Mucosa of descending colon (tissue), 3 donors: Measurements from ENCODE around the gene NPHP3. TPM values are rescaled to one million over a fixed set of nuclear protein-coding genes. Genes with fewer than 3 reads are reported as not detected.
A peak's percentile ranks its signal among the peaks of the same experiment; 100 is the strongest.
"Not testable (repeated sequence)": the region's sequence is repeated elsewhere in the genome, so short reads cannot be mapped to it uniquely, and the experiment has no call there.

Experiments
- ATAC-seq: fragments of 200-7000 bp; cut with Tn5 transposase; one replicate; pipeline ENCODE4 v1.9.1; 2020; ENCODE audit warnings: mild to moderate bottlenecking, moderate library complexity
- DNase-seq, 3 donors: peaks; one replicate each; pipeline ENCODE4 v3.0.0-alpha.2; 2020
- H3K36me3 ChIP-seq: fragments of 200-600 bp; one replicate; pipeline ENCODE4 v1.8.0; 2021; ENCODE audit warnings: low read depth, mild to moderate bottlenecking
- H3K4me1 ChIP-seq: fragments of 200-600 bp; one replicate; pipeline ENCODE4 v1.8.0; 2021; ENCODE audit warnings: low read depth, mild to moderate bottlenecking
- H3K4me3 ChIP-seq: fragments of 200-600 bp; one replicate; pipeline ENCODE4 v1.8.0; 2021; ENCODE audit warnings: mild to moderate bottlenecking
- H3K9me3 ChIP-seq: fragments of 200-600 bp; one replicate; pipeline ENCODE4 v1.8.0; 2021; ENCODE audit warnings: mild to moderate bottlenecking
- CTCF ChIP-seq: fragments of 200-600 bp; IDR thresholded peaks from one replicate; pipeline ENCODE4 v1.8.0; 2022; ENCODE audit warnings: antibody characterized with exemption, mild to moderate bottlenecking
- intact Hi-C, 2 donors: fragments of 100-400 bp; cut with DNase I in 1 of 2; cut with micrococcal nuclease in 1 of 2; formaldehyde crosslinking; loops; one replicate each; pipeline versions ENCODE4 v1.11.0 to v1.11.1; 2022; cut with DNase I, micrococcal nuclease
- total RNA-seq, 3 donors: library from RNA; stranded (reverse); fragmentation: NEBNext Ultra II Directional in 2 of 3; extraction: Animal tissue kit (Norgen Biotek cat#: 25700) in 2 of 3; gene quantifications; one replicate each; pipeline versions ENCODE4 v1.2.1 to v1.2.4, GENCODE V29; 2021 to 2023
- donor health status: DM: no; HTN: no; CAD: no; lungs with moderate emphysema.
- donor health status: DM: no; HTN: no; CAD: no.
- donor health status: DM: no; HTN: yes; CAD: no.

Gene NPHP3
- total RNA-seq, 3 donors from 2014 or later, result 18.0 to 32.7 (median 21.5) TPM

DNA sequence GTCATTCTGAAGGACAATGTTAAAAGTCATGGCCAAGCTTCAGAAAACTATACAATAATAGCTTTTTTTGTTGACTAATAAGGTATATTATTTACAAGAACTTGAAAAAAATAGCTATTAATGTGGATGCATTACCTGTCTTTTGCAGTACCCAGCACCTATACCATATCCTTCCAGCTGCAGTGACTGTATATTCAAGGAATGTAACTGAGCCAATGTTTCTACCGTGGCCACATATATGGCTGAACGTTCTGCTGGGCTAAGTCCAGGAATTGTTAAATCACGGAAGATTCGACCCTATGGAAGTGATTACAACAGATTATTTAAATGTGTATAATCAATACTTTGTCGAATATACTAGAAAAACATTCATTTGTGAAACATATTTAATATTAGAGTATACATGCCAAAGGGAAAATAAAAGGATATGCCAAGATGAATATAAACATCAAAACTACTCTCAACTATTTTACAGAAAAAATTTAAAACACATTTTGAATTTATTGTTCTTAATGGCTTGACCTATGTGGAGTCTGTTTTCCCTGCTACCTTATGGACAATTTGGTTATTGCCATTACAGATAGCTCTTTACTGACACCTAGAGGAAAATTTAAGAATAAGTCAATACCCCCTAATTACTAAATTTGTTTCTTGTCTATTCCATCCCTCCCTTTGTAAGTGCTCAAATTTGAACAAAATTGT, 80.2 kb downstream of the NPHP3 start:
- peak; percentile 46 for ATAC-seq
- no peak for DNase-seq
- peak; percentile 48 for TF ChIP-seq CTCF
- intact Hi-C loops, result loop anchor here (2.0 to 5.0 kb wide), 2 partner anchors 105 to 107 kb away; no protein-coding TSS in a partner anchor
- Histone ChIP-seq H3K36me3 (no peaks in the 10 kb centered on the region), H3K4me3 (no peak overlapping the region), H3K9me3 (no peaks in the 10 kb centered on the region), H3K4me1 (no peaks in the 10 kb centered on the region)

DNA sequence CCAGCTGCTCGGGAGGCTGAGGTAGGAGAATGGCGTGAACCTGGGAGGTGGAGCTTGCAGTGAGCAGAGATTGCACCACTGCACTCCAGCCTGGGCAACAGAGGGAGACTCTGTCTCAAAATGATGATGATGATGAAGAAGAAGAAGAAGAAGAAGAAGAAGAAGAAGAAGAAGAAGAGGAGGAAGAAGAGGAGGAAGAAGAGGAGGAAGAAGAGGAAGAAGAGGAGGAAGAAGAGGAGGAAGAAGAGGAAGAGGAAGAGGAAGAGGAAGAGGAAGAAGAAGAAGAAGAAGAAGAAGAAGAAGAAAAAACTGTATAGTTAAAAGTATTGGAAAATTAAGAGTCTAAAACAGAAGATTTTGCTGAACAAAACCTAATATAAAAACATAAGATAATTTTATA, 80.8 kb downstream of the NPHP3 start:
- not testable (repeated sequence) for H3K36me3 ChIP-seq

DNA sequence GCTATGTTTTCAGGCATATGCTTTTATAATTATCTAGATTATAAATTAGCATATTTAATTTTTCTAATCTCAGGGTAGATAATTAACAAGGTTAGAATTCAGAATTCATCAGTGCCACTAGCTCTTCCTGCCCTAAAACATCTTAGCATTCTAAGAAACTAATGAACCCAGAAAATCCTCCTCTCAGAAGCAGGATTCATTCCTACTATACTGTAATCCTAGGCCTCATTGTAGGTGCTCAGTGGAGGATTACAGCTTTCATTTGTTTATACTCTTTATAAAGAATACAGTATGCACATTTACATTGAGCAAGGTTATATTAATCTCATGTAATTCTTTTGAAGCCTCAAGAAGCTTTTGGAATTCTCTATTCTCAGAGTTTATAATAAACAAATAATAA, 83.5 kb downstream of the NPHP3 start:
- no peak overlapping the region for H3K4me3 ChIP-seq
- ATAC-seq (no peak), DNase-seq (no peak)
- H3K9me3 ChIP-seq, result no peaks in the 10 kb centered on the region
- H3K36me3 ChIP-seq, result no peaks in the 10 kb centered on the region
- intact Hi-C loops, result no loop called here
- TF ChIP-seq CTCF, result no peak
- no peaks in the 10 kb centered on the region for H3K4me1 ChIP-seq

More for the DNA sequence above, 80.8 kb downstream of the NPHP3 start:
- ATAC-seq, DNase-seq, H3K4me1 ChIP-seq, H3K4me3 ChIP-seq, H3K9me3 ChIP-seq: not testable (repeated sequence)
- intact Hi-C loops, result loop anchor here in 1 of 2 donors (5.0 kb wide), 1 partner anchor 104 kb away; no protein-coding TSS in a partner anchor

GRCh38 chr3:132637590-132637989, 84.6 kb downstream of the NPHP3 start:
- ATAC-seq, result no peak
- no peak for TF ChIP-seq CTCF
- intact Hi-C loops, result no loop called here
- H3K4me3 ChIP-seq, result no peak overlapping the region
- H3K36me3 ChIP-seq, result no peaks in the 10 kb centered on the region
- DNase-seq, result no peak
- H3K4me1 ChIP-seq, result no peaks in the 10 kb centered on the region
- no peaks in the 10 kb centered on the region for H3K9me3 ChIP-seq

GRCh38 chr3:132635052-132635451, 87.2 kb downstream of the NPHP3 start:
- intact Hi-C loops, result no loop called here
- ATAC-seq (no peak), DNase-seq (no peak)
- Histone ChIP-seq H3K4me3 (no peak overlapping the region), H3K9me3 (no peaks in the 10 kb centered on the region), H3K36me3 (no peaks in the 10 kb centered on the region), H3K4me1 (no peaks in the 10 kb centered on the region)
- no peak for TF ChIP-seq CTCF

Other genes with a start within 250 kb of the NPHP3 start
- 1 to 10 TPM in 2 of 3 donors, under 1 TPM in 1; 0.90 to 3.3 (median 2.2) TPM for gene ACKR4, start 125.1 kb downstream of the NPHP3 start, total RNA-seq
- gene ACAD11, start 62.6 kb downstream of the NPHP3 start, total RNA-seq, result 10 to 100 TPM in 1 of 3 donors, 1 to 10 TPM in 2; 7.2 to 19.8 (median 7.4) TPM
- gene UBA5, start 62.1 kb downstream of the NPHP3 start, total RNA-seq, result 10 to 100 TPM; 29.4 to 30.3 (median 30.0) TPM